ENCODE results near the gene C2CD2L. TPM values are rescaled to one million over a fixed set of nuclear protein-coding genes. Genes with fewer than 3 reads are reported as not detected.

The C2CD2L gene
- total RNA-seq, 2 donors from 2014 or later = 2.4 to 3.1 TPM

DNA sequence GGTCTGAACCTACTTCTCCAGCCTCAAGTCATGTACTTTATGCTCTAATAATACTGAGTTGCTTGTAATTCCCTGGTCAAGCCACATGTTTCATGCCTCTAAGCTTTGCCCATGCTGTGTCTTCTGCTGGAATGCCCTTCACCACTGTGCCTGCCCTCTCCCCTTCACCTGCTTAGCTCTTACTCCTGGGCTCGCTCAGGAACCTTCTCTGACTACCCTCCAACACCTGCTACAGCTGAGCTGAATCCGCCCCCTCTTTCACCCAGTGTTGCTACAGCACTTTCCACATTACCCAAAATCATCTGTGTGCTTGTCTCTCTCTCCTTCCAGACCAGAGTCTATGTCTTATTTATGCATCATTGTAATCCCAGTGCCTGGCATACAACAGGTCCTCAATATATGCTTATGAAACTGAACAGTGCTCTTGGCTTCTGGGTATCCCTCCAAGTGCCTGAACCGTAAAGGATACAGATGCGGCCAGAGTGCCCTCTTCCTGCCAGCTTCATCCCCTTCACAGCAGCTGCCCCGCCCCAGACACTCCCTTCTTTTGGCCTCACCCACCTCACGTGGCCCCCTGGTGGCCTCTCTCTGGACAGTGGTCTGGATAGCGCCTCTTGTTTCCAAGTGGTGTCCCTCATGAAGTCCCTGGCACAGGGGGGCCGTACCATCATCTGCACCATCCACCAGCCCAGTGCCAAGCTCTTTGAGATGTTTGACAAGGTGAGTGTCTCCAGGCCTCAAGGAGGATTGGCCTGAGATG is 48.8 kb downstream of the C2CD2L start:
- peaks cover 33% of the 10 kb centered on the region for H3K27me3 Mint-ChIP-seq (ENCODE audit: insufficient read depth)
- Histone ChIP-seq H3K4me1 (ENCODE audit: control insufficient read depth, insufficient read depth, low read length) (no peaks in the 10 kb centered on the region), H3K27me3 (ENCODE audit: control insufficient read depth, insufficient read depth, low read length, poor library complexity, severe bottlenecking) (peaks cover 14% of the 10 kb centered on the region), H3K36me3 (ENCODE audit: control insufficient read depth, insufficient read depth, low read length) (no peaks in the 10 kb centered on the region), H3K4me3 (ENCODE audit: low read length) (no peak overlapping the region), H3K27ac (ENCODE audit: low read depth, low read length) (no peak overlapping the region), H3K9ac (ENCODE audit: extremely low read depth, low read length, poor library complexity, severe bottlenecking) (no peak overlapping the region), H3K9me3 (ENCODE audit: control insufficient read depth, low read length) (no peaks in the 10 kb centered on the region)
- 74 to 75% methylated on average over 5 to 8 of the region's 8 CpGs for WGBS, 2 experiments (ENCODE audit: insufficient coverage in 1 of 2, insufficient read length in 1 of 2)
- H3K4me3 Mint-ChIP-seq = no peak overlapping the region
- peak; percentile 64 for TF ChIP-seq CTCF (conservative IDR thresholded peaks at IDR 0.05)
- DNase-seq = peak; percentile 75
- no peaks in the 10 kb centered on the region for H3K36me3 Mint-ChIP-seq (ENCODE audit: low read depth)
- H3K27ac Mint-ChIP-seq = no peak overlapping the region
- H3K9me3 Mint-ChIP-seq = no peaks in the 10 kb centered on the region
- H3K4me1 Mint-ChIP-seq = no peaks in the 10 kb centered on the region

DNA sequence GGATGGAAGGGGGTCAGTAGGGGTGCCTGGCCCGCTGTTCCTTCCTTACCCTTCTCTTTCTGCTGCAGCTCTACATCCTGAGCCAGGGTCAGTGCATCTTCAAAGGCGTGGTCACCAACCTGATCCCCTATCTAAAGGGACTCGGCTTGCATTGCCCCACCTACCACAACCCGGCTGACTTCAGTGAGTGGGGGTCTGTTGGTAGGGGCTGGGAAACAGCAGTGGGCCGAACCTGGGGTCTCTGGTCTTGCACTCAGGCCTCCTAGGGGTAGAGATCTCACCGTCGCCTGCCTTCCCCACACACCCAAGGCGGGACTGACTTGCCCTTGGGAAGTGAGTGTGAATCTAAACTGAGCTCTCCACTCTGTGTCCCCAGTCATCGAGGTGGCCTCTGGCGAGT is 49.4 kb downstream of the C2CD2L start:
- H3K27ac ChIP-seq (ENCODE audit: low read depth, low read length) = no peak overlapping the region
- Mint-ChIP-seq H3K27ac (no peak overlapping the region), H3K36me3 (ENCODE audit: low read depth) (no peaks in the 10 kb centered on the region), H3K27me3 (ENCODE audit: insufficient read depth) (peaks cover 28% of the 10 kb centered on the region), H3K4me3 (no peak overlapping the region), H3K9me3 (no peaks in the 10 kb centered on the region), H3K4me1 (no peaks in the 10 kb centered on the region)
- H3K4me1 ChIP-seq (ENCODE audit: control insufficient read depth, insufficient read depth, low read length) = no peaks in the 10 kb centered on the region
- H3K27me3 ChIP-seq (ENCODE audit: control insufficient read depth, insufficient read depth, low read length, poor library complexity, severe bottlenecking) = peaks cover 9% of the 10 kb centered on the region
- no peaks in the 10 kb centered on the region for H3K9me3 ChIP-seq (ENCODE audit: control insufficient read depth, low read length)
- 88 to 96% methylated on average over 9 to 10 of the region's 10 CpGs for WGBS, 2 experiments (ENCODE audit: insufficient coverage in 1 of 2, insufficient read length in 1 of 2)
- no peak overlapping the region for H3K4me3 ChIP-seq (ENCODE audit: low read length)
- no peak for DNase-seq
- no peak for TF ChIP-seq CTCF (conservative IDR thresholded peaks at IDR 0.05)
- no peaks in the 10 kb centered on the region for H3K36me3 ChIP-seq (ENCODE audit: control insufficient read depth, insufficient read depth, low read length)
- H3K9ac ChIP-seq (ENCODE audit: extremely low read depth, low read length, poor library complexity, severe bottlenecking) = no peak overlapping the region

GRCh38 chr11:119157063-119157462 is 49.9 kb downstream of the C2CD2L start:
- Histone ChIP-seq H3K4me3 (ENCODE audit: low read length) (no peak overlapping the region), H3K27ac (ENCODE audit: low read depth, low read length) (no peak overlapping the region), H3K4me1 (ENCODE audit: control insufficient read depth, insufficient read depth, low read length) (no peaks in the 10 kb centered on the region), H3K9me3 (ENCODE audit: control insufficient read depth, low read length) (no peaks in the 10 kb centered on the region), H3K27me3 (ENCODE audit: control insufficient read depth, insufficient read depth, low read length, poor library complexity, severe bottlenecking) (peaks cover 4% of the 10 kb centered on the region), H3K9ac (ENCODE audit: extremely low read depth, low read length, poor library complexity, severe bottlenecking) (no peak overlapping the region), H3K36me3 (ENCODE audit: control insufficient read depth, insufficient read depth, low read length) (no peaks in the 10 kb centered on the region)
- H3K36me3 Mint-ChIP-seq (ENCODE audit: low read depth) = no peaks in the 10 kb centered on the region
- no peak for TF ChIP-seq CTCF (conservative IDR thresholded peaks at IDR 0.05)
- 79 to 84% methylated on average over 2 to 3 of the region's 3 CpGs for WGBS, 2 experiments (ENCODE audit: insufficient coverage in 1 of 2, insufficient read length in 1 of 2)
- peaks cover 22% of the 10 kb centered on the region for H3K27me3 Mint-ChIP-seq (ENCODE audit: insufficient read depth)
- H3K4me1 Mint-ChIP-seq = no peaks in the 10 kb centered on the region
- no peak overlapping the region for H3K4me3 Mint-ChIP-seq
- no peak for DNase-seq
- H3K9me3 Mint-ChIP-seq = no peaks in the 10 kb centered on the region
- no peak overlapping the region for H3K27ac Mint-ChIP-seq

All from endodermal cell (in vitro differentiated cells).